ENCODE results near the gene PRAMEF12.
"Not testable (repeated sequence)": the region's sequence is repeated elsewhere in the genome, so short reads cannot be mapped to it uniquely, and the experiment has no call there.

The PRAMEF12 gene

DNA sequence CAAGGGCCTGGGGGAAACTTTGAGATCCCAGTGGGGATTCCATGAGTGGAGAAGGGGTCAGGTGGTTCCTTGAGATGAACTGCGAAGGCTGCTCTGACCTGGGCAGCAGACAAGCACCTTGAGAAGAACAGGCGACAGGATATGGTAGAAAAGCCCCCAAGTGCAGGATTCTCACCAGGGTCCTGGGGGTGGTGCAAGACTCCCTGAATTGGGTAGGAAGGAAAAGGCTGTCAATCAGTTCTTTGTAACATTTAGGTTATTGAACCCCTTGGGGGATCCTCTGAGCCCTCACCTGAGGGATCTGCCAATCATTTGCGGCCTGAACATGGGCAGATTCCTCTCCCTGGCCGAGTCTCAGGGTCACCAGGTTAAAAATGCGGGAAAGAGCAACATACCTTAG is 2.4 kb upstream of the PRAMEF12 start:
- DNase-seq (ENCODE audit: low read depth), result no peak

DNA sequence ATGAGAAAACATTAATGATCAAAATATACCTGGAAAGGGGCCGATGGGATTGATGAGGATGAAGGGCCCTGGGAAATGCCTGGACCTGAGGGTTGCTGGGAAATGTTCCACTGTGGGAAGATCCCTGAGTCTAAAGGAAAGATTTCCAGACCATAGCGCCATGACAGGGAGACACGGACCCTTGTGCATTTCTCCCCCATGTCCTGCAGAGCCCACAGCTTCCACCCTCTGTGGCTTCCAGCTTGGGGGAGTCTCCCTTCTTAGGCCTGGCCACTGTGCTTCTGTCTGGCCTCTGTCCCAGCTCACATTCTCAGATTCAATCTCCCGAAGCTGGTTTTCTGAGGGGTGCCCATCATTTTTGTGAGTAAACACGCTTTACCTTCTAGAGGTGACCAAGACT is 1.0 kb upstream of the PRAMEF12 start:
- DNase-seq (ENCODE audit: low read depth), result no peak

- DNase-seq (ENCODE audit: low read depth), result no peak
Observed at GRCh38 chr1:12774801-12775345, 1.3 kb downstream of the PRAMEF12 start.

GRCh38 chr1:12775443-12775842 is 1.9 kb downstream of the PRAMEF12 start:
- no peak for DNase-seq (ENCODE audit: low read depth)

GRCh38 chr1:12776801-12777557 is 3.4 kb downstream of the PRAMEF12 start:
- DNase-seq (ENCODE audit: low read depth), result no peak

GRCh38 chr1:12778061-12778460 is 4.5 kb downstream of the PRAMEF12 start:
- DNase-seq (ENCODE audit: low read depth), result no peak

DNA sequence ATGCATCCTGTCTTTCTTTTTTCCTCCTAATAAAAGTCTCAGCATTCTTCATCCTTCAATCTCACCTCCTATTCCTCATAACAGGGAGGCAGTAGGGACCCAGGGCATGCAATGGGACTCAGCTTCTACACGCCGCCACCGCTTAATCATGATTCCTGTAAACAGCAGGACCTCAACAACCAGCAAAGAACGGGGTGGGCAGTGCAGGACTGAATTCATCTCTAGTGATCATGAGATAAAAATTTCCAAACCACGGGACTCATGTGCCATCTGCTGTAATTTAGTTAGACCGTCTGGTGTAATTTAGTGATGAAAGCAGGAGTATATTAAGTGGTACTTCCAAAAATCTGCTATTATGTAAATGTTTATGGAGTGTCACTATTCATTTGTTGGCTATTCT is 5.4 kb downstream of the PRAMEF12 start:
- no peak for DNase-seq (ENCODE audit: low read depth)

- DNase-seq (ENCODE audit: low read depth), result not testable (repeated sequence)
Observed at GRCh38 chr1:12781488-12781887, 8.0 kb downstream of the PRAMEF12 start.

DNA sequence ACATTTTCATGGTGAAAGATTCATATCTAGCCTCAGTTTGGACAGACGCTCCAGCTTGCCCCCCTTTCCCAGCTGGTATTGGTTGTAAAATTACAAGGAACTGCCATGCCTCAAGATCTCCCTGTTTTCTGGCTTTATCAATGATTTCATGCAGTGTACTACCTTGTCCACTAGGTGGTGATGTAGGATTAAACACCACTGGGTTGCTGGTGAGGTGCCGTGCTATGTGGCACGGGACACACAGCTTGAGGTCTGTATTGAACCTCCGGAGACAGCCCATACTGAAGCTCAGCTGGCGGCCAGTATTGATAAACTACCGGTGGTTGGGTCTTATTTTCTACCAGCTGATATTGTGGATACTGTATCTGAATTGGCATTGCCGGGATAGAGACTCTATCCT is 10.2 kb downstream of the PRAMEF12 start:
- not testable (repeated sequence) for DNase-seq (ENCODE audit: low read depth)

- DNase-seq (ENCODE audit: low read depth), result not testable (repeated sequence)
Observed at GRCh38 chr1:12784729-12785128, 11.2 kb downstream of the PRAMEF12 start.

- DNase-seq (ENCODE audit: low read depth), result not testable (repeated sequence)
Observed at GRCh38 chr1:12791097-12791496, 17.6 kb downstream of the PRAMEF12 start, which contains the start of gene PRAMEF1. PRAMEF1 (plus strand) TSS chr1:12791397; CDS start chr1:12793228, 1,831 bp downstream.

DNA sequence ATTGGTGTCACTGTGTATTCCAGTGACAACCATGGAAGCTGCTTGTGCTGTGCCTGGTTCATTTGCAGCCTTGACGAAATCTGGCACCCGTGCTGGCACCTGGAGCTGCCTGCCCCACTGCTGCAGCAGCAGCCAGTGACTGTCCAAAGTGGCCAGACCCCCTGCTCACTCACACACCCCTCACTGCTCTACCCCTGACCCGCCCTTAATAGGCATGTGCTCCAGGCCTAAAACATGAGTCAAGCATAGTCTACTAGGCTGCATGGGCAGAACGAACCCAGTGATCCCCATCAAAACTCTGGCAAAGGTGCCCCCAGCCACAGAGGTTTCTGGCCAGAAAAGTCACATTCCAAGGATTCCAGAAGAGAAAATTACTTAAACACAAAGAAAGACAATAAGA is 25.4 kb downstream of the PRAMEF12 start:
- no peak for DNase-seq (ENCODE audit: low read depth)

- DNase-seq (ENCODE audit: low read depth), result no peak
Observed at GRCh38 chr1:12799730-12800129, 26.2 kb downstream of the PRAMEF12 start.

DNA sequence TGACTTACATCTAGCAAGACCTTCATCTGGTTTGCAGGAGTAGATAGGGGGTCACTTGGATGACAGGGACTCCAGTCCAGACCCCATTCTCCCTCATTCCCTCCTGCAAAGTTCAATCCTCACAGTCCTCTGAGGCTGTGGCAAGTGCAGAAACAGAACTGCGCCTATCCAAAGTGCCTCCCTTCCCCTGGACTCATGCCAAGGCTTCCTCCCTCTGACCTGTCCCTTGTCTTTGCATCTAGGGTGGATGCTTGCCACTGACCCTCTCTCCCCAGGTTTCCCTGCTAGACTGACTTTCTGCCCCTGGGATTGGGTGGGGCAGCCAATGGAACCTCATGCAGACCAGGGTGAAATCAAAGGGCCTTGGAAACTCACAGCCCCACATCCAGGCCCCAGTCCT is 36.4 kb downstream of the PRAMEF12 start:
- no peak for DNase-seq (ENCODE audit: low read depth)

GRCh38 chr1:12810691-12811408 is 37.3 kb downstream of the PRAMEF12 start:
- no peak for DNase-seq (ENCODE audit: low read depth)

- DNase-seq (ENCODE audit: low read depth), result no peak
Observed at GRCh38 chr1:12811409-12811784, 37.9 kb downstream of the PRAMEF12 start.

- DNase-seq (ENCODE audit: low read depth), result not testable (repeated sequence)
Observed at GRCh38 chr1:12819061-12819460, 45.5 kb downstream of the PRAMEF12 start.

Data from activated T-helper 9 cell treated with anti-CD3 and anti-CD28 coated beads, Interleukin-2, amount 50 U/mL, for 16 hours (primary cell).